GM12875 (cell line): ENCODE results near the gene LLPH.
A peak's percentile ranks its signal among the peaks of the same experiment; 100 is the strongest.

Experiments
- H3K4me3 ChIP-seq: one replicate; pipeline ENCODE4 v1.5.1; 2011; ENCODE audit warnings: low read depth, low read length, control low read depth
- TF ChIP-seq, protein P1 (sequence below): IDR thresholded peaks from 2 replicates; pipeline ENCODE4 v1.5.1; 2011; ENCODE audit warnings: low read depth, mild to moderate bottlenecking, control low read depth, inconsistent platforms, low read length, moderate library complexity, borderline replicate concordance; ENCODE audit not compliant: insufficient read depth

The LLPH gene

DNA sequence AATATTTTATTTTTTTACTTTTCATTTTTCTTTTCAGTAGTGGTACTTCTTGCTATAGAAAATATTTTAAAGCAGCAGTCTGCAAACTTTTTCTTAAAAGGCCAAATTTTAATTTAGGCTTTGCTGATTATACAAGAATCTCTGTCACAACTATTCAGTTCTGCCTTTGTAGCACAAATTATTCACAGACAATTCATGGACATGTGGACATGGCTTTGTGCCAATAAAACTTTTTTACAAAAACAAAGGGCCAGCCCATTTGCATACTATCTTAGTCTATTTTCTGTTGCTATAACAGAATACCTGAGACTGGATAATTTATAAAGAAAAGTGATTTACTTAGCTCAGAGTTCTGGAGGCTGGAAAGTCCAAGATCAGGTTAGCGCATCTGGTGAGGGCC lies 17.1 kb downstream of the LLPH start:
- H3K4me3 ChIP-seq: no peak overlapping the region
- TF ChIP-seq, protein P1, sequence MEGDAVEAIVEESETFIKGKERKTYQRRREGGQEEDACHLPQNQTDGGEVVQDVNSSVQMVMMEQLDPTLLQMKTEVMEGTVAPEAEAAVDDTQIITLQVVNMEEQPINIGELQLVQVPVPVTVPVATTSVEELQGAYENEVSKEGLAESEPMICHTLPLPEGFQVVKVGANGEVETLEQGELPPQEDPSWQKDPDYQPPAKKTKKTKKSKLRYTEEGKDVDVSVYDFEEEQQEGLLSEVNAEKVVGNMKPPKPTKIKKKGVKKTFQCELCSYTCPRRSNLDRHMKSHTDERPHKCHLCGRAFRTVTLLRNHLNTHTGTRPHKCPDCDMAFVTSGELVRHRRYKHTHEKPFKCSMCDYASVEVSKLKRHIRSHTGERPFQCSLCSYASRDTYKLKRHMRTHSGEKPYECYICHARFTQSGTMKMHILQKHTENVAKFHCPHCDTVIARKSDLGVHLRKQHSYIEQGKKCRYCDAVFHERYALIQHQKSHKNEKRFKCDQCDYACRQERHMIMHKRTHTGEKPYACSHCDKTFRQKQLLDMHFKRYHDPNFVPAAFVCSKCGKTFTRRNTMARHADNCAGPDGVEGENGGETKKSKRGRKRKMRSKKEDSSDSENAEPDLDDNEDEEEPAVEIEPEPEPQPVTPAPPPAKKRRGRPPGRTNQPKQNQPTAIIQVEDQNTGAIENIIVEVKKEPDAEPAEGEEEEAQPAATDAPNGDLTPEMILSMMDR: no peak

DNA sequence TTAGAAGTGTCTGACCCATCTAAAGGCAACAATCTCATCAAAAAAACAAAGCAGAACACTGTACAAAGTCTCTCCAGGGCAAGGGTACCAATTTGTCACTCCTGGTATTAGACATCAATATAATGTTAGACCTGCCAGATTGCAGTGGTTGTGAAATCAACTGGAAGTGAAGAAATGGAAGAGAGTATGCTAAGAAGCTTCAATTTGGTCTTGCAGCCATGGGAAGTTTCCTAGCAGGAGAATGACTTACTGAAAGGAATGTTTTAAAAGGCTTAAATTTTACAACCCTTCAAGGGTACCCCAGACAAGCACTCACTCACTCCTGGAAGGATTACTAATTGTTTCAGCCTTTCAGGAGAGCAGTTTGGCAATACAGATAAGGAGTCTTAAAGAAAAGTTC lies 18.9 kb downstream of the LLPH start:
- TF ChIP-seq, protein P1: no peak
- no peak overlapping the region for H3K4me3 ChIP-seq

DNA sequence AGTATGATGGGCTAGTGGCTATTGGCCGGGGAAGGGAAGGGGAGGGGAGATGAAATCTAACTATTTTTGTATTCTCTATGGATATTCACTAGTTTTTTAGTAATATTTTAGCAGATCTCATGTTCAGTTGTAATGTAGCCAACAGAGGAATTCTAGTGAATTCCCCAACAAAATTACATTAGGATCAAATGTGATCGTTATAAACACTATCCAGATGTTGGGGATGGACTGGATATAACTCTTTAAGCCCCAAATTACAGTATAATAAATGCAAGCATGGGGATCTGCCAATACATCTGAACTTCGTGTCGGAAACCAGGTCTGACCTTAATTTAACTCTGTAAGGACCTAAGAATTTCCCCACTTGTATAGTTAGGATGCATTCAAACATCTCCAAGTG lies 21.5 kb downstream of the LLPH start:
- TF ChIP-seq, protein P1: no peak
- H3K4me3 ChIP-seq: no peak overlapping the region

DNA sequence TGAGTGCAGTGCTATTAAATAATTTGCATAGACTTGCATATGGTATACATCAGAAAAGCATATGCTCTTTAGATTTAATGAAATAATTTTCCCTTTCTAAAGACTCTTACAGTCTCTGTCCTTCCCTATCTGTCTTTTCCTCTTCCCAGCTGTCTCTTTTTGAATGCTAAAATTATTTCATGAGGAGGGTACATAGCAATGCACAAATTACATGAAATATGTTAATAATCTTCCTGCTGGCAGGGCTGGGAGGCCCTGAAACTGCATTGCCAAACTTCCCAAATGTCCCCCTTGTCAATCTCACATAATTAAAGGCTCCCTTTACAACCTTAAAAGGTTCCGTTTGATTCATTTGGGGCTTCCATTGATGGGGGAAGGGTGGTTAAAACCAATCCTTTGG lies 22.2 kb downstream of the LLPH start:
- TF ChIP-seq, protein P1: no peak
- no peak overlapping the region for H3K4me3 ChIP-seq

DNA sequence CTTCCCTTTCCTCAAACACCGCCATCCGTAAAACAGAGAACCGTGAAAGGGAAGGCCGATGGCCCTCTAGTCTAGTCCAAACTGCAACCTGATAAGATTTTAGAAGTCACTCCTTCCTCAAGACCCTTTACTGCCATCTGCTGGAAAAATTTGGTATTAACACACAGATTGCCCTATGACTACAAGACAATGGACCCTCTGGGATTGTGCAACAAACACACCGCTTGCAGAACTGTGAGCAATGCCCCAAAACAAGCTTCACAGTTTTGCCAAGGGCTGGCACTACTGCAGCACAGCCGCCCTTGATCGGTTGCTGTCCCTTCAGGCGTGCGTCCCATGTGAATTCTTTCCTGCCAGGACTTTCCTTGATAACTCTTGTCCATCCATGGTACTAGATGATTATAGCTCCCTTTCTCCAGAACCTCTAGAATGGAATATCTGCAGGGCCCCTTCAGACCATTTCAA lies 23.1 kb downstream of the LLPH start:
- TF ChIP-seq, protein P1: peak; percentile 47; the same call in 1 of the 2 replicates
- H3K4me3 ChIP-seq: no peak overlapping the region

DNA sequence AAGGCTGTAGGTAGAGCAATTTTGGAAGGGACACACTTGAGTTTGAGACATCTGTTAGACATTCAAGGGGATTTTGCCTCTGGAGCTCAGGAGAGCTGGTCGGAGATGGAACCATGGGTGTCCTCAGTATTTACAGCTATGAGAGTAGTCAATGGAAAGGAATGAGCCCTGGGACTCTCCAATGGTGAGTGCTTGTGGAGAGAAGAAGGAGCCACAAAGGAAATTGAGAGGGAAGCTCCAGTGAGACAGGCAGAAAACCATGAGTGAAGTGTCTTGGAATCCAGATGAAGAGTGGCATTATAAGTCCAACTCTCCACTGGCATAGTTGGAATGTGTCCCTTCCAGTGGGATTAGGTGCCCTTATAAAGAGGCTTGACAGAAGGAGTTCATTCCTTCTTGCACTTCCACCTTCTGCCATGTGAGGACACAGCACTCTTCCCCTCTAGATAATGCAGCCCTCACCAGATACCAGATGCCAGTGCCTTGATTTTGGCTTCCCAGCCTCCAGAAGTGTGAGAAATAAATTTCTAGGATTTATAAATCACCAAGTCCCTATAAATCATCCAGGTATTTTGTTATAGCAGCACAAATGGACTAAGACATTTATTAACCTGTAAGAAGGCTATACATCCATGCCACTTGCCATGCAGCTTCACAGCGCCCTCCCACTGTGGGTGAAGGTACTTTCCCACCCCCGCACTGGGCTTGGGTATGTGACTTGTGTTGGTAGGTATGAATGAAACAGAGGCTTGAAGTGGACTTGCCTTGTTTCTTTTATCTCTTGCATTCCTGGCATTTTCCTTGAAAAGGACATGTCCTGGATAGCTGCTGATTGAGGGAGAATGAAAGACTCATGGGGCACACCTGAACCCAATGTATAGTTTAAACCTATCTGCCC lies 27.3 kb downstream of the LLPH start:
- TF ChIP-seq, protein P1: peak; percentile 23; the same call in 1 of the 2 replicates
- no peak overlapping the region for H3K4me3 ChIP-seq
